GM12878 (cell line): ENCODE results near the gene MCC. TPM values are rescaled to one million over a fixed set of nuclear protein-coding genes. Genes with fewer than 3 reads are reported as not detected.

Experiments used
- ATAC-seq: fragments of 200-7000 bp; cut with Tn5 transposase; 3 replicates; pipeline ENCODE4 v1.9.1; 2020; ENCODE audit warnings: mild to moderate bottlenecking, moderate library complexity
- BruUV-seq: library from RNA; stranded (reverse); fragments of 400-500 nt; replicated peaks from 2 replicates; lab custom pipeline; 2021; lab: Mats Ljungman, UMichigan
- CTCF ChIA-PET: fragments of 300-600 bp; sonication (Branson Sonifier 250); formaldehyde crosslinking; extraction: SDS; loops from one replicate; lab custom pipeline; 2021; ENCODE audit warnings: inconsistent platforms; lab: Yijun Ruan, JAX
- POLR2A ChIA-PET: fragments of 350-600 bp; formaldehyde crosslinking; extraction: SDS; loops from one replicate; lab custom pipeline; 2021; ENCODE audit warnings: inconsistent platforms; lab: Charles Lee
- RAD21 ChIA-PET: fragments of 300-600 bp; sonication (Branson Sonifier 250); formaldehyde crosslinking; loops from one replicate; lab custom pipeline; 2023; ENCODE audit warnings: antibody characterized with exemption; ENCODE audit not compliant: unreplicated experiment; lab: Charles Lee
- SMC1A ChIA-PET: fragments of 300-600 bp; sonication (Branson Sonifier 250); formaldehyde crosslinking; loops from one replicate; lab custom pipeline; 2023; ENCODE audit not compliant: unreplicated experiment, uncharacterized antibody; lab: Charles Lee
- DNase-seq: peaks from one replicate; pipeline ENCODE4 v3.0.0-alpha.2; 2011; ENCODE audit warnings: low read depth, low spot score
- FAIRE-seq: peaks from 3 replicates; lab custom pipeline; 2011; peaks lifted over from hg19 to GRCh38; lab: Jason Lieb, UNC
- H2AFZ ChIP-seq: 2 replicates; pipeline ENCODE4 v1.6.0; 2011; ENCODE audit warnings: low read depth, low read length, control low read depth; ENCODE audit not compliant: control insufficient read depth
- H3K27ac ChIP-seq: 2 replicates; pipeline ENCODE4 v1.5.1; 2011; ENCODE audit warnings: control low read depth; ENCODE audit not compliant: control insufficient read depth, insufficient read depth
- H3K27me3 ChIP-seq, 2 experiments: replicated peaks in 1 of 2; 2 replicates each; pipeline versions ENCODE4 v1.6.0 to v1.6.1; 2011; ENCODE audit warnings: low read length in 1 of 2; ENCODE audit not compliant: control insufficient read depth in 2 of 2, insufficient read depth in 2 of 2
- H3K36me3 ChIP-seq, 2 experiments: 2 replicates each; pipeline ENCODE4 v1.5.1; 2011; ENCODE audit warnings: low read length in 1 of 2; ENCODE audit not compliant: control insufficient read depth in 2 of 2, insufficient read depth in 2 of 2
- H3K4me1 ChIP-seq: 2 replicates; pipeline ENCODE4 v1.6.1; 2011; ENCODE audit warnings: mild to moderate bottlenecking, low read length, moderate library complexity, mixed read lengths; ENCODE audit not compliant: control insufficient read depth, insufficient read depth
- H3K4me2 ChIP-seq: 2 replicates; pipeline ENCODE4 v1.6.0; 2011; ENCODE audit warnings: control low read depth; ENCODE audit not compliant: control insufficient read depth, insufficient read depth
- H3K4me3 ChIP-seq: fragments of 200-600 bp; sonication (generic); 2 replicates; pipeline ENCODE4 v1.5.1; 2016
- H3K79me2 ChIP-seq: 2 replicates; pipeline ENCODE4 v1.6.0; 2011; ENCODE audit warnings: low read length; ENCODE audit not compliant: control insufficient read depth, insufficient read depth
- H3K9ac ChIP-seq: 2 replicates; pipeline ENCODE4 v1.8.0; 2011; ENCODE audit warnings: low read length, control low read depth, mixed read lengths; ENCODE audit not compliant: control insufficient read depth, insufficient read depth
- H3K9me3 ChIP-seq: replicated peaks from 3 replicates; pipeline ENCODE4 v1.5.1; 2011; ENCODE audit warnings: mild to moderate bottlenecking, low read length; ENCODE audit not compliant: control insufficient read depth, insufficient read depth
- H4K20me1 ChIP-seq: 2 replicates; pipeline ENCODE4 v1.6.0; 2011; ENCODE audit not compliant: control insufficient read depth, insufficient read depth
- CBX5 ChIP-seq: sonication (generic); IDR thresholded peaks from 2 replicates; pipeline ENCODE4 v1.6.1; 2016; ENCODE audit warnings: low read depth, moderate library complexity, mild to moderate bottlenecking, inconsistent platforms
- DPF2 ChIP-seq: fragments of 450-650 bp; IDR thresholded peaks from 2 replicates; pipeline ENCODE4 v1.6.1; 2017; ENCODE audit warnings: mild to moderate bottlenecking
- ETV6 ChIP-seq, 2 experiments: fragments of 450-650 bp in 1 of 2; IDR thresholded peaks in 1 of 2; conservative IDR thresholded peaks in 1 of 2; 2 replicates each; pipeline ENCODE4 v1.6.1; 2014; ENCODE audit warnings: antibody characterized with exemption in 1 of 2, borderline replicate concordance in 1 of 2, low read depth in 1 of 2, mild to moderate bottlenecking in 1 of 2, moderate library complexity in 1 of 2
- JUNB ChIP-seq: IDR thresholded peaks from 2 replicates; pipeline ENCODE4 v1.6.1; 2016; ENCODE audit warnings: antibody characterized with exemption, mild to moderate bottlenecking
- KLF5 ChIP-seq: fragments of 450-650 bp; IDR thresholded peaks from 2 replicates; pipeline ENCODE4 v1.6.1; 2014; ENCODE audit warnings: mild to moderate bottlenecking; ENCODE audit not compliant: partially characterized antibody
- MEF2A ChIP-seq: IDR thresholded peaks from 2 replicates; pipeline ENCODE4 v1.6.1; 2011; ENCODE audit warnings: low read depth, mild to moderate bottlenecking, low read length, moderate library complexity; ENCODE audit not compliant: insufficient read depth
- MTA3 ChIP-seq: IDR thresholded peaks from 2 replicates; pipeline ENCODE4 v1.6.1; 2012; ENCODE audit warnings: low read length, inconsistent platforms, borderline replicate concordance
- MYB ChIP-seq: fragments of 150-350 bp; IDR thresholded peaks from 2 replicates; pipeline ENCODE4 v1.6.1; 2014; ENCODE audit warnings: mild to moderate bottlenecking, low read depth, low read length, borderline replicate concordance
- MYC ChIP-seq: IDR thresholded peaks from 2 replicates; pipeline ENCODE4 v1.6.1; 2011; ENCODE audit warnings: mild to moderate bottlenecking, low read length, moderate library complexity, inconsistent platforms; ENCODE audit not compliant: insufficient read depth, insufficient replicate concordance, insufficient read length, severe bottlenecking
- NBN ChIP-seq: fragments of 450-650 bp; IDR thresholded peaks from 2 replicates; pipeline ENCODE4 v1.6.1; 2016
- NFIC ChIP-seq: IDR thresholded peaks from 2 replicates; pipeline ENCODE4 v1.6.1; 2012; ENCODE audit warnings: low read depth, mild to moderate bottlenecking, inconsistent platforms, low read length, moderate library complexity
- PML ChIP-seq: IDR thresholded peaks from 2 replicates; pipeline ENCODE4 v1.6.1; 2012; ENCODE audit warnings: low read length, inconsistent platforms
- RAD51 ChIP-seq: fragments of 450-650 bp; IDR thresholded peaks from 2 replicates; pipeline ENCODE4 v1.6.1; 2016; ENCODE audit warnings: moderate library complexity, mild to moderate bottlenecking, inconsistent platforms
- RFX5 ChIP-seq: IDR thresholded peaks from 2 replicates; pipeline ENCODE4 v1.6.1; 2011; ENCODE audit warnings: low read depth, low read length, improper control_type of control experiment
- TCF7 ChIP-seq: IDR thresholded peaks from 2 replicates; pipeline ENCODE4 v1.6.1; 2014; ENCODE audit warnings: antibody characterized with exemption, borderline replicate concordance
- WGBS: methylation state at CpG from one replicate; pipeline ENCODE4 v1.1.6; 2016; ENCODE audit warnings: low lambda C conversion rate; ENCODE audit not compliant: insufficient replicate concordance, insufficient coverage; ENCODE audit errors: missing lambda C conversion rate; 5-methylcytosine and 5-hydroxymethylcytosine counted together
- in situ Hi-C: fragments of 300-500 bp; cut with MboI; formaldehyde crosslinking; loops from 9 replicates; pipeline ENCODE4 v1.14.3; 2018; ENCODE audit warnings: mixed read lengths
- intact Hi-C: fragments of 100-400 bp; cut with micrococcal nuclease; formaldehyde crosslinking; loops from one replicate; pipeline ENCODE4 v1.14.2; 2022; ENCODE audit not compliant: unreplicated experiment
- polyA plus RNA-seq, 11 experiments: library from polyadenylated mRNA; depleted of rRNA in 4 of 11; unstranded in 6 of 11; stranded (reverse) in 5 of 11; fragments of >200 nt; fragmentation: Nextera tagmentation in 4 of 11; fragmentation: Illumina TruSeq in 1 of 11; extraction: Ambion mirVana in 4 of 11; extraction: Trizol in 1 of 11; gene quantifications; 1 replicate in 1 of 11; 2 replicates in 10 of 11; pipeline versions ENCODE4 v1.2.1 to v1.2.3, GENCODE V29; 2011 to 2016; ENCODE audit warnings: inconsistent platforms in 2 of 11, missing spikeins in 2 of 11, low read depth in 1 of 11
- total RNA-seq, 4 experiments: library from RNA; depleted of rRNA in 3 of 4; stranded (reverse); fragments of >200 nt in 3 of 4; fragmentation: Illumina TruSeq in 1 of 4; extraction: Trizol in 1 of 4; gene quantifications; 2 replicates each; pipeline versions ENCODE4 v1.2.1 to v1.2.3, GENCODE V29; 2013 to 2021
- TF ChIP-seq, protein P1 (sequence below): IDR thresholded peaks from 2 replicates; pipeline ENCODE4 v1.6.1; 2011; ENCODE audit warnings: low read depth, mild to moderate bottlenecking, low read length, moderate library complexity, borderline replicate concordance; ENCODE audit errors: extremely low read depth
- TF ChIP-seq, protein P2 (sequence below): fragments of 450-650 bp; IDR thresholded peaks from 2 replicates; pipeline ENCODE4 v1.6.1; 2018; ENCODE audit warnings: mild to moderate bottlenecking, low read depth, moderate library complexity; ENCODE audit not compliant: partially characterized antibody

The MCC gene
- total and polyA plus RNA-seq, 10 of the 15 experiments (the other 5 are each of a cell fraction or from before 2014, with no cell fraction given): 0.03 to 0.86 (median 0.16) TPM

DNA sequence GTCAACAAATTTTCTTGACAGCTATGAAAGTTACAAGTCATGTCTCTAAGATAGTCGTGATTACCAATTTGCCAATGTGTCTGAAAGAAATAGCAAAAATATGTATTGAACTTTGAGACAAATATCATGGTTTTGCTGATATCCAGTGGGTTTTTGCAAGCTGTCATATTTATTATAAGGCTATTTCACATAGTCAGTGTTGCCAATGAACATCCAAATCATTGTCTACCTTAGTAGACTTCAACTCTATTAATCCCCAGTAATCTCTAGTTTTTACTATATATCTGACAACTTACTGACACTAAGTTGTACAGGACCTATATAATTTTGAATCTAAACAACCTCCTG is 256.6 kb downstream of the MCC start:
- 26% methylated on average over 1 of the region's 1 CpG for WGBS
- BruUV-seq: no TSS peak
- intact Hi-C loops: no loop called here

More for the DNA sequence above, 256.6 kb downstream of the MCC start:
- H3K4me1 ChIP-seq: no peaks in the 10 kb centered on the region
- FAIRE-seq: no peak
- no peaks in the 10 kb centered on the region for H3K79me2 ChIP-seq
- H3K4me3 ChIP-seq: no peak overlapping the region
- no peaks in the 10 kb centered on the region for H3K36me3 ChIP-seq
- no peak for DNase-seq
- ChIA-PET POLR2A (no interaction called here), SMC1A (interaction anchor here (0.8 kb wide), 1 partner anchor 13 kb away, joined by 3 read pairs; no protein-coding TSS in a partner anchor)
- no peak for TF ChIP-seq RFX5
- TF ChIP-seq NFIC: no peak
- no peak for TF ChIP-seq MTA3
- no peak for TF ChIP-seq PML
- no peak for TF ChIP-seq ETV6 (conservative IDR thresholded peaks at IDR 0.05 in 1 of 2, IDR thresholded peaks at IDR 0.05 in 1 of 2; ENCODE audit: borderline replicate concordance in 1 of 2, low read depth in 1 of 2)
- TF ChIP-seq, protein P1, sequence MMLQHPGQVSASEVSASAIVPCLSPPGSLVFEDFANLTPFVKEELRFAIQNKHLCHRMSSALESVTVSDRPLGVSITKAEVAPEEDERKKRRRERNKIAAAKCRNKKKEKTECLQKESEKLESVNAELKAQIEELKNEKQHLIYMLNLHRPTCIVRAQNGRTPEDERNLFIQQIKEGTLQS: no peak
- no peak for TF ChIP-seq MYC
- no peak for TF ChIP-seq DPF2
- no peak for TF ChIP-seq CBX5
- TF ChIP-seq JUNB: no peak
- no peak for TF ChIP-seq TCF7
- no peak for TF ChIP-seq RAD51
- TF ChIP-seq, protein P2, sequence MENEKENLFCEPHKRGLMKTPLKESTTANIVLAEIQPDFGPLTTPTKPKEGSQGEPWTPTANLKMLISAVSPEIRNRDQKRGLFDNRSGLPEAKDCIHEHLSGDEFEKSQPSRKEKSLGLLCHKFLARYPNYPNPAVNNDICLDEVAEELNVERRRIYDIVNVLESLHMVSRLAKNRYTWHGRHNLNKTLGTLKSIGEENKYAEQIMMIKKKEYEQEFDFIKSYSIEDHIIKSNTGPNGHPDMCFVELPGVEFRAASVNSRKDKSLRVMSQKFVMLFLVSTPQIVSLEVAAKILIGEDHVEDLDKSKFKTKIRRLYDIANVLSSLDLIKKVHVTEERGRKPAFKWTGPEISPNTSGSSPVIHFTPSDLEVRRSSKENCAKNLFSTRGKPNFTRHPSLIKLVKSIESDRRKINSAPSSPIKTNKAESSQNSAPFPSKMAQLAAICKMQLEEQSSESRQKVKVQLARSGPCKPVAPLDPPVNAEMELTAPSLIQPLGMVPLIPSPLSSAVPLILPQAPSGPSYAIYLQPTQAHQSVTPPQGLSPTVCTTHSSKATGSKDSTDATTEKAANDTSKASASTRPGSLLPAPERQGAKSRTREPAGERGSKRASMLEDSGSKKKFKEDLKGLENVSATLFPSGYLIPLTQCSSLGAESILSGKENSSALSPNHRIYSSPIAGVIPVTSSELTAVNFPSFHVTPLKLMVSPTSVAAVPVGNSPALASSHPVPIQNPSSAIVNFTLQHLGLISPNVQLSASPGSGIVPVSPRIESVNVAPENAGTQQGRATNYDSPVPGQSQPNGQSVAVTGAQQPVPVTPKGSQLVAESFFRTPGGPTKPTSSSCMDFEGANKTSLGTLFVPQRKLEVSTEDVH: no peak
- TF ChIP-seq MEF2A: no peak
- TF ChIP-seq KLF5: no peak
- TF ChIP-seq NBN: no peak
- TF ChIP-seq MYB: no peak
- TF ChIP-seq, all 136 proteins: peak for 0
- ATAC-seq: no peak
- no peak overlapping the region for H2AFZ ChIP-seq
- H3K9ac ChIP-seq: no peak overlapping the region
- RAD21 ChIA-PET: no interaction called here
- H3K4me2 ChIP-seq: no peak overlapping the region
- peaks cover 0 to 8% of the 10 kb centered on the region in 2 experiments; a peak in 1 of 4 replicates for H3K27me3 ChIP-seq
- H3K9me3 ChIP-seq: no peaks in the 10 kb centered on the region
- in situ Hi-C loops: no loop called here
- no peak overlapping the region for H3K27ac ChIP-seq
- CTCF ChIA-PET: interaction anchor here (0.8 to 1.5 kb wide), 2 partner anchors 67 to 235 kb away, joined by 3 read pairs; no protein-coding TSS in a partner anchor
- H4K20me1 ChIP-seq: no peaks in the 10 kb centered on the region
